Type B pancreatic cell (in vitro differentiated cells): Measurements from ENCODE around the gene CCDC146. TPM values are rescaled to one million over a fixed set of nuclear protein-coding genes. Genes with fewer than 3 reads are reported as not detected.
A peak's percentile ranks its signal among the peaks of the same experiment; 100 is the strongest.

Source experiments
- DNase-seq: peaks from one replicate; pipeline ENCODE4 v3.0.0; 2021; ENCODE audit warnings: mixed read lengths; ENCODE audit not compliant: unreplicated experiment; ENCODE audit errors: extremely low spot score
- H3K27ac Mint-ChIP-seq: 2 replicates; pipeline ENCODE4 v1.8.0; 2021; ENCODE audit warnings: mild to moderate bottlenecking, mixed read lengths
- H3K27me3 Mint-ChIP-seq: 2 replicates; pipeline ENCODE4 v1.8.0; 2021; ENCODE audit warnings: mixed read lengths
- H3K36me3 Mint-ChIP-seq: 2 replicates; pipeline ENCODE4 v1.8.0; 2021; ENCODE audit warnings: mixed read lengths
- H3K4me1 Mint-ChIP-seq: one replicate; pipeline ENCODE4 v1.8.0; 2021; ENCODE audit warnings: mixed read lengths; ENCODE audit not compliant: unreplicated experiment
- H3K4me3 Mint-ChIP-seq: 2 replicates; pipeline ENCODE4 v1.8.0; 2021; ENCODE audit warnings: mild to moderate bottlenecking, mixed read lengths
- H3K9me3 Mint-ChIP-seq: 2 replicates; pipeline ENCODE4 v1.8.0; 2021; ENCODE audit warnings: mixed read lengths
- total RNA-seq: library from RNA; stranded (reverse); gene quantifications from 2 replicates; pipeline ENCODE4 v1.2.1, GENCODE V29; 2021; ENCODE audit warnings: low replicate concordance
- TF ChIP-seq, protein P1 (sequence below): fragments of 200-600 bp; sonication (generic); conservative IDR thresholded peaks from 2 replicates; pipeline ENCODE4 v1.5.0; 2021; ENCODE audit warnings: antibody characterized with exemption, mild to moderate bottlenecking

Gene CCDC146
- total RNA-seq, 1 donor from 2014 or later, result 15.3 TPM

DNA sequence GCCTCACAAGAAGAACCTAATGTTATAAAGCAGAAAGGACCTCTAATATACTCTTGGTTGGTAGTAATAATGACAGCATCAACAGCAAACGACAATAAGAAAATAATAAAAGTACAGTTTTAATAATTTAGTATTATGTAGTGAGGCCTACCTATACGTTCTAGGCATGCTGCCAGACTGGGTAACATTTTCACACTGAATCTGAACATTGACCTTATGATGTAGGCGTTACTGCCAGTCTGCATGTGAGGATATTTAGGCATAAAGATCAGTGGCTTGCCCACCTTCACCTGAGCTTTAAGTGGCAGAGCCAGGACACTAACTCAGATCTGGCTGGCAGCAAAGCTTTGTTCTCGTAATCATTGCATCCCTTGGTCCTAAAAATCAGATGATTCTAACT is 74.7 kb downstream of the CCDC146 start:
- H3K9me3 Mint-ChIP-seq, result no peaks in the 10 kb centered on the region
- H3K27ac Mint-ChIP-seq, result no peak overlapping the region
- TF ChIP-seq, protein P1, sequence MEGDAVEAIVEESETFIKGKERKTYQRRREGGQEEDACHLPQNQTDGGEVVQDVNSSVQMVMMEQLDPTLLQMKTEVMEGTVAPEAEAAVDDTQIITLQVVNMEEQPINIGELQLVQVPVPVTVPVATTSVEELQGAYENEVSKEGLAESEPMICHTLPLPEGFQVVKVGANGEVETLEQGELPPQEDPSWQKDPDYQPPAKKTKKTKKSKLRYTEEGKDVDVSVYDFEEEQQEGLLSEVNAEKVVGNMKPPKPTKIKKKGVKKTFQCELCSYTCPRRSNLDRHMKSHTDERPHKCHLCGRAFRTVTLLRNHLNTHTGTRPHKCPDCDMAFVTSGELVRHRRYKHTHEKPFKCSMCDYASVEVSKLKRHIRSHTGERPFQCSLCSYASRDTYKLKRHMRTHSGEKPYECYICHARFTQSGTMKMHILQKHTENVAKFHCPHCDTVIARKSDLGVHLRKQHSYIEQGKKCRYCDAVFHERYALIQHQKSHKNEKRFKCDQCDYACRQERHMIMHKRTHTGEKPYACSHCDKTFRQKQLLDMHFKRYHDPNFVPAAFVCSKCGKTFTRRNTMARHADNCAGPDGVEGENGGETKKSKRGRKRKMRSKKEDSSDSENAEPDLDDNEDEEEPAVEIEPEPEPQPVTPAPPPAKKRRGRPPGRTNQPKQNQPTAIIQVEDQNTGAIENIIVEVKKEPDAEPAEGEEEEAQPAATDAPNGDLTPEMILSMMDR, result no peak
- H3K4me1 Mint-ChIP-seq, result peaks cover 6% of the 10 kb centered on the region
- no peaks in the 10 kb centered on the region for H3K36me3 Mint-ChIP-seq
- no peak for DNase-seq
- no peak overlapping the region for H3K4me3 Mint-ChIP-seq
- peaks cover 12% of the 10 kb centered on the region for H3K27me3 Mint-ChIP-seq

DNA sequence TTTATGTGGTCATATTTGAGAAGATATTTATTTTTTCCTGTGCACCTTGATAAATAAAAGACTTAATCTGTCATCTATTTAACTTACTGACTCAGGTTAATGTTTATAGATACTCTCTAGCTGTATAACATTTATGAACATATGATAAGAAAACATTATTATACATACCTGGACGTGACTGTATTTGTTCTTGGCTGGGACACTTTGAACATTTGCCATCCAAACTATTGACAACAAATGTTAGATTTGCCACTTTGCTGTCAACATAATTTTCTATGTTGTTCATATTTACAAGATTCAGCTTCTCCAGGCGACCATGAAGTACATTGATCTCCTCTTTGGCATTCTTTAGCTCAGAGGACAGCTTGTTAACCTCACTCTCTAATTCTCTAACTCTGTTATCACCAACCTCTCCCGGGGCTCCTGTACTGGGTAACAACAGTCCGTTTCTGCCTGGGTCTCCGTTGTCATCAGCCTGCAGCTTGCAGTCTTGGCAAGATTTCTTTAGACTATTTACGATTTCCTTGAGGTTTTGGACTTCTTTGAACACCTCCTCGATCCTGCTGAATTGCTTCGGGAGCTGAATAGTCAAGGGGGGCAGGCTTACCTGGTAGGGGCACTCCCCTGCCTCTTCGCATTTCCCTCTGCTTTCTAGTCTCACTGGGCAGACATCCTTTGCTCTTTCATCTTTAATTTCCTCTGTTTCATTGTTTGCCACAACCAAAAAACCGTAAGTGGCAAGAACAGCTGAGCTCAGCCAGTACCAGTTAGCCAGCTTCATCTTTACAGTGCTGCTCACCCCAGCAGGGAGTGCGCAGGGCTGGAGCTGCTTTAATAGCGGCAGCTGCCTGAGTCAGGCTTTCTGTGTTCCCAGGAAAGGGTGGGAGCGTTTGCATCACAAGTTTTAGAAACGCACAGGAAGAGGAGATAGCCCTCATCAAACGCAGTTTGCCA is 76.9 kb downstream of the CCDC146 start, which contains the start of gene FGL2:
TSS of gene FGL2 (minus strand) at position 807 of the 954 bp plus-strand sequence. CDS start at position 781, 26 bp downstream.
- Mint-ChIP-seq H3K36me3 (no peaks in the 10 kb centered on the region), H3K4me3 (peak within 1 kb of the TSS; percentile 53), H3K27me3 (peaks cover 12% of the 10 kb centered on the region)

DNA sequence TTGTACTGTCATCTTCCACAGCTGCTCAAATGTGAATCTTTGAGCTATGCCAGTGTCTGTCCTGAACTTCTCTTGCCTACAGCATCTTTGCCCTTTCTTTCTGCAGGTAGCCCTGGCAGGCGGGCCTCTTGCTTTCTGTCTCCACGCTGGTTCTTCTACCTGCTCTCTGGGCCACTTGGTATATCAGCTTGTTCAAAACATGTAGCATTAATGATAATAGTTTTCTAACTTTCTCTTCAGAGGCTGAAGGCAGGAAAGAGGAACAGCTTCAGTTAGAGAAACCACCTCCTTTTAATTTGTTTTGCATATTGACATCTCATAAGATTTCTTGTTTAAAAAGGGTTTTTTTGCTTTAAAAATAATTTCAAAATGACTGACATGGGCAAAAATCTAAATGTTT is 78.1 kb downstream of the CCDC146 start:
- TF ChIP-seq, protein P1, result no peak
- Mint-ChIP-seq H3K27me3 (peaks cover 12% of the 10 kb centered on the region), H3K4me1 (peaks cover 6% of the 10 kb centered on the region), H3K4me3 (no peak overlapping the region), H3K9me3 (no peaks in the 10 kb centered on the region), H3K36me3 (no peaks in the 10 kb centered on the region), H3K27ac (no peak overlapping the region)
- DNase-seq, result no peak

More for the DNA sequence above, 76.9 kb downstream of the CCDC146 start, which contains the start of gene FGL2:
- no peak within 1 kb of the TSS for H3K27ac Mint-ChIP-seq
- H3K9me3 Mint-ChIP-seq, result no peaks in the 10 kb centered on the region
- H3K4me1 Mint-ChIP-seq, result peaks cover 6% of the 10 kb centered on the region
- TF ChIP-seq, protein P1, result no peak
- DNase-seq, result no peak

DNA sequence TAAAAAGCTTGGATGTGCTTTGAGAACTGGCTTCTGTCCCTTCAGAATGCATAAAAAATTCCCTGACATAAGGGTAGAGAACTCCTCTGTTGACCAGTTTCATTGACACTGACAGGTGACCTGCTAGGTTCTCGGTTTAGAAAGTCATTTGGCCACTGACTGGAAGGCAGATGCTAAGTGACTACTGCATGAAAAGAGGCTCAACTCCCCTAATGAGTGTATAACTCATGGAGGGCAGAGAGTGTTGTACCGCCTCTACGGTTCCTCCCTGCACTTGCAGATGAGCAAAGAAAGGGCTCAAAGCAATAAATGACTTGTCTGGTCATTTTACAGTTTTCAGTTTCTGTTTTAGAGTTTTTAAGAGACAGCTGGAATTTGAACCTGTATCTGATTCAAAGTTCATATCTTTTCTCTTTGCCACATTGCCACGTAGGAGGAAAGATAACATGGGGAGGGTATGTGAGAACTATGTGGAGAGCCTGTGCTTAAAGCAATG is 80.1 kb downstream of the CCDC146 start:
- H3K9me3 Mint-ChIP-seq, result no peaks in the 10 kb centered on the region
- H3K4me3 Mint-ChIP-seq, result no peak overlapping the region
- DNase-seq, result no peak
- H3K4me1 Mint-ChIP-seq, result peaks cover 6% of the 10 kb centered on the region
- TF ChIP-seq, protein P1, result no peak
- H3K27ac Mint-ChIP-seq, result no peak overlapping the region
- H3K27me3 Mint-ChIP-seq, result peaks cover 12% of the 10 kb centered on the region
- no peaks in the 10 kb centered on the region for H3K36me3 Mint-ChIP-seq

DNA sequence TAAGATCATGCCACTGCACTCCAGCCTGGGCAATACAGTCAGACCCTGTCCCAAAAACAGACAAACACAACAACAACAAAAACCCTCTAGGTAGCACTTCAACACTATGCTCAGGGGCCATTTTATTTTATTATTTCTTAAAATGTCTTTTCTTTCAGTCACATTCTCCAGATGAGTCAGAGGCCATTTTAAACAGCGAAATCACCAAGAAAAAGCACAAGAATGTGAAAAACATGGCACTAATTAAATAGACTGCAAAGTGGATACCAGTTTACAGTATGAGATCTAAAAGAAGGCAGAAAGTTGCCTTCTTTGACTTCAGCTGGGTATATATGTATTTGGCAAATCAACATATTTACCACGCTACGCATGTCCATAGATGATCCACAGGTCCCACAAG is 83.3 kb downstream of the CCDC146 start:
- Mint-ChIP-seq H3K36me3 (peaks cover 4% of the 10 kb centered on the region), H3K27ac (no peak overlapping the region), H3K4me1 (no peaks in the 10 kb centered on the region), H3K4me3 (no peak overlapping the region), H3K9me3 (peaks cover 14% of the 10 kb centered on the region), H3K27me3 (peaks cover 3% of the 10 kb centered on the region)
- TF ChIP-seq, protein P1, result no peak
- DNase-seq, result no peak
